ENCODE results near the gene ELOVL5.
"Not testable (repeated sequence)": the region's sequence is repeated elsewhere in the genome, so short reads cannot be mapped to it uniquely, and the experiment has no call there.

Gene ELOVL5

DNA sequence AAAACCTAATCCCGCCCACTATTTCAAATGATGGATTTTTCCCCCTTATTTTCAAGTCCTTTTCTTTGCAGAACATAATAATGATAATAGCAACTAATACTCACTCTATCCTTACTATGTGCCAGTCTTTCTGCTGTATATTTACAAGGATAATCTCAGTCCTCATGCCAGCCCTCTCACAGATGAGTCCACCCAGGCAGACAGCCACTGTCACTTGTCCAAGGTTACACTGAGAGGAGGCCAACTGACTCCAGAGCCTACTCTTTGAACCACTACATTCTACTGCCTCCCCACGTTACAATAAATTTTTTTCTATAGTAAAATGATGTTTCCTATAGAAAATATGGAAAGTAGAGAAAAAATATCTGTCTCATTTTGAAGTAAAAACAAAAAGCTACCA is 30.9 kb downstream of the ELOVL5 start:
- Histone ChIP-seq H3K9ac (ENCODE audit: low read length) (no peak overlapping the region), H3K36me3 (ENCODE audit: low read length) (no peaks in the 10 kb centered on the region), H3K27ac (ENCODE audit: low read depth, low read length) (no peak overlapping the region), H3K4me3 (ENCODE audit: insufficient read depth, low read length, poor library complexity, severe bottlenecking) (no peak overlapping the region), H3K9me2 (replicated peaks; ENCODE audit: insufficient read depth, low read length) (no peaks in the 10 kb centered on the region), H3F3A (ENCODE audit: insufficient read depth) (peaks cover 13% of the 10 kb centered on the region; the same call in 1 of the 2 replicates), H4K20me1 (ENCODE audit: low read depth, low read length) (peaks cover 78% of the 10 kb centered on the region), H3K27me3 (ENCODE audit: low read length) (no peaks in the 10 kb centered on the region), H3K9me3 (ENCODE audit: insufficient read depth, low read length) (no peaks in the 10 kb centered on the region), H3K4me2 (ENCODE audit: low read depth, low read length, poor library complexity, severe bottlenecking) (no peak overlapping the region), H3K79me2 (ENCODE audit: insufficient read depth, low read length) (peaks cover 98% of the 10 kb centered on the region), H2AFZ (ENCODE audit: low read depth, low read length, severe bottlenecking) (no peak overlapping the region)
- TF ChIP-seq, protein P1, sequence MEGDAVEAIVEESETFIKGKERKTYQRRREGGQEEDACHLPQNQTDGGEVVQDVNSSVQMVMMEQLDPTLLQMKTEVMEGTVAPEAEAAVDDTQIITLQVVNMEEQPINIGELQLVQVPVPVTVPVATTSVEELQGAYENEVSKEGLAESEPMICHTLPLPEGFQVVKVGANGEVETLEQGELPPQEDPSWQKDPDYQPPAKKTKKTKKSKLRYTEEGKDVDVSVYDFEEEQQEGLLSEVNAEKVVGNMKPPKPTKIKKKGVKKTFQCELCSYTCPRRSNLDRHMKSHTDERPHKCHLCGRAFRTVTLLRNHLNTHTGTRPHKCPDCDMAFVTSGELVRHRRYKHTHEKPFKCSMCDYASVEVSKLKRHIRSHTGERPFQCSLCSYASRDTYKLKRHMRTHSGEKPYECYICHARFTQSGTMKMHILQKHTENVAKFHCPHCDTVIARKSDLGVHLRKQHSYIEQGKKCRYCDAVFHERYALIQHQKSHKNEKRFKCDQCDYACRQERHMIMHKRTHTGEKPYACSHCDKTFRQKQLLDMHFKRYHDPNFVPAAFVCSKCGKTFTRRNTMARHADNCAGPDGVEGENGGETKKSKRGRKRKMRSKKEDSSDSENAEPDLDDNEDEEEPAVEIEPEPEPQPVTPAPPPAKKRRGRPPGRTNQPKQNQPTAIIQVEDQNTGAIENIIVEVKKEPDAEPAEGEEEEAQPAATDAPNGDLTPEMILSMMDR (IDR thresholded peaks at IDR 0.05; ENCODE audit: insufficient read depth, low read length, poor library complexity, severe bottlenecking): no peak
- TF ChIP-seq EZH2phosphoT487 (conservative IDR thresholded peaks at IDR 0.05; ENCODE audit: low read length): no peak

DNA sequence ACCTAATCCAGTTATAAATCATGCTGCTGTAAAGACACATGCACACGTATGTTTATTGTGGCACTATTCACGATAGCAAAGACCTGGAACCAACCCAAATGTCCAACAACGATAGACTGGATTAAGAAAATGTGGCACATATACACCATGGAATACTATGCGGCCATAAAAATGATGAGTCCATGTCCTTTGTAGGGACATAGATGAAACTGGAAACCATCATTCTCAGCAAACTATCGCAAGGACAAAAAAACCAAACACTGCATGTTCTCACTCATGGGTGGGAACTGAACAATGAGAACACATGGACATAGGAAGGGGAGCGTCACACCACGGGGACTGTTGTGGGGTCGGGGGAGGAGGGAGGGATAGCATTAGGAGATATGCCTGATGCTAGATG is 31.5 kb downstream of the ELOVL5 start:
- not testable (repeated sequence) for H3K27ac ChIP-seq (ENCODE audit: low read depth, low read length); H2AFZ ChIP-seq (ENCODE audit: low read depth, low read length, severe bottlenecking); H3K9me3 ChIP-seq (ENCODE audit: insufficient read depth, low read length); H3K4me2 ChIP-seq (ENCODE audit: low read depth, low read length, poor library complexity, severe bottlenecking); H3K4me3 ChIP-seq (ENCODE audit: insufficient read depth, low read length, poor library complexity, severe bottlenecking); H3K9me2 ChIP-seq (replicated peaks; ENCODE audit: insufficient read depth, low read length); H3K36me3 ChIP-seq (ENCODE audit: low read length); H3K9ac ChIP-seq (ENCODE audit: low read length); H3K27me3 ChIP-seq (ENCODE audit: low read length)
- H3K79me2 ChIP-seq (ENCODE audit: insufficient read depth, low read length): peaks cover 98% of the 10 kb centered on the region
- H4K20me1 ChIP-seq (ENCODE audit: low read depth, low read length): peaks cover 78% of the 10 kb centered on the region
- peaks cover 14% of the 10 kb centered on the region; the same call in 1 of the 2 replicates for H3F3A ChIP-seq (ENCODE audit: insufficient read depth)

DNA sequence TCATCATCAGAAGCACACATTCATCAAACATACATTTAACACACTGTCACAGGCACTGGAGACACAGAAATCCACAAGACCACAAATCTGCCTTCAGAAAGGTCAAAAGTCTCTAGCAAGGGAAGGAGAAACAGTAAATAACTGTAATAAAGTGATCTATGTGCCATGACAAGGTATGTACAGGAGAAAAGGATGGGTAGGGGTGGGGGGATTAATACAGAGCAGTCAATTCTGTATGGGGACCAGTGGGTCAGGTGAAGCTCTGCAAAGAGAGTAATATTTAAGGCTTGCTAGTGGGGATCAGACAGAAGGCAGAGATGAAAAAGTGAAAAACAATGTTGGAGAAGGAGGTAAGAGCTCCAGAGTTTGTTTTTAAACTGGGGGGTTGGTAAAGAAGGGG is 32.6 kb downstream of the ELOVL5 start:
- Histone ChIP-seq H4K20me1 (ENCODE audit: low read depth, low read length) (peaks cover 78% of the 10 kb centered on the region), H3K4me2 (ENCODE audit: low read depth, low read length, poor library complexity, severe bottlenecking) (no peak overlapping the region), H3K9ac (ENCODE audit: low read length) (no peak overlapping the region), H3K27ac (ENCODE audit: low read depth, low read length) (peak overlapping the region; percentile 4; the same call in 1 of the 2 replicates), H3K4me3 (ENCODE audit: insufficient read depth, low read length, poor library complexity, severe bottlenecking) (no peak overlapping the region), H3K27me3 (ENCODE audit: low read length) (no peaks in the 10 kb centered on the region), H3K36me3 (ENCODE audit: low read length) (no peaks in the 10 kb centered on the region), H2AFZ (ENCODE audit: low read depth, low read length, severe bottlenecking) (no peak overlapping the region), H3K9me2 (replicated peaks; ENCODE audit: insufficient read depth, low read length) (no peaks in the 10 kb centered on the region), H3F3A (ENCODE audit: insufficient read depth) (peaks cover 17% of the 10 kb centered on the region; the same call in 1 of the 2 replicates), H3K9me3 (ENCODE audit: insufficient read depth, low read length) (no peaks in the 10 kb centered on the region), H3K79me2 (ENCODE audit: insufficient read depth, low read length) (peaks cover 98% of the 10 kb centered on the region)
- TF ChIP-seq, protein P1 (IDR thresholded peaks at IDR 0.05; ENCODE audit: insufficient read depth, low read length, poor library complexity, severe bottlenecking): no peak
- TF ChIP-seq EZH2phosphoT487 (conservative IDR thresholded peaks at IDR 0.05; ENCODE audit: low read length): no peak

DNA sequence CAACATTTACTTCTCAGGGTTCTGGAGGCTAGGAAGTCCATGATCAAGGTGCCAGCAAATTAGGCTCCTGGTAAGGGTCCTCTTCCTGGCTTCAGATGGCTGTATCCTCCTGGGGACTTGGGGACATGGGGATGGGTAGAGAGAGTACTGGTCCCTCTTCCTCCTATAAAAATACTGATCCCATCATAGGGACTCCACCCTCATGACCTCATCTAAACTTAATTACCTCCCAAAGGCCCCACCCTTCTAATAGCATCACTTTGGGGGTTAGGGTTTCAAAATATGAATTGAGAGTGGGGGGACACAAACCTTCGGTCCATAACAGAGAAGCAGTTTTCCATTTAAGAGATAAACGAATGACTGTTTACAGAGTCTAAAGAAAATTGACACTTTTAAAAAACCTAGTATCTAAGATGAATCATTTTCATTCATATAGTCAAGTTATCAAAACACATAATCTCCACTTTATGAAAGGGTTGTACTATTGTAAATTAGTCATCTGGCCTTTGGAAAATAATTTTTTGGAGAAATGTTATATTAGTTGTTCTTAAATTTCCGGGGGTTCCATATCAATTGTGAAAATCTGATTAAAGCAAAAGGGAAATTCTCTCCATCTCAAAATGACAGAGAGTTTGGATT is 33.5 kb downstream of the ELOVL5 start:
- TF ChIP-seq EZH2phosphoT487 (conservative IDR thresholded peaks at IDR 0.05; ENCODE audit: low read length): no peak
- TF ChIP-seq, protein P1 (IDR thresholded peaks at IDR 0.05; ENCODE audit: insufficient read depth, low read length, poor library complexity, severe bottlenecking): no peak
- H3K27me3 ChIP-seq (ENCODE audit: low read length): no peaks in the 10 kb centered on the region
- no peak overlapping the region for H3K4me2 ChIP-seq (ENCODE audit: low read depth, low read length, poor library complexity, severe bottlenecking)
- no peaks in the 10 kb centered on the region for H3K36me3 ChIP-seq (ENCODE audit: low read length)
- H3K9me3 ChIP-seq (ENCODE audit: insufficient read depth, low read length): no peaks in the 10 kb centered on the region
- H3K27ac ChIP-seq (ENCODE audit: low read depth, low read length): no peak overlapping the region
- H3K9me2 ChIP-seq (replicated peaks; ENCODE audit: insufficient read depth, low read length): no peaks in the 10 kb centered on the region
- H3K9ac ChIP-seq (ENCODE audit: low read length): no peak overlapping the region
- H2AFZ ChIP-seq (ENCODE audit: low read depth, low read length, severe bottlenecking): no peak overlapping the region
- peaks cover 98% of the 10 kb centered on the region for H3K79me2 ChIP-seq (ENCODE audit: insufficient read depth, low read length)
- no peak overlapping the region for H3K4me3 ChIP-seq (ENCODE audit: insufficient read depth, low read length, poor library complexity, severe bottlenecking)
- H3F3A ChIP-seq (ENCODE audit: insufficient read depth): peaks cover 26% of the 10 kb centered on the region
- H4K20me1 ChIP-seq (ENCODE audit: low read depth, low read length): peaks cover 81% of the 10 kb centered on the region

All from SU-DHL-6 (cell line).